K562 (cell line): ENCODE results near the gene STYX. TPM values are rescaled to one million over a fixed set of nuclear protein-coding genes. Genes with fewer than 3 reads are reported as not detected.
A peak's percentile ranks its signal among the peaks of the same experiment; 100 is the strongest.

Experiments
- C11orf30 ChIP-seq: fragments of 450-650 bp; IDR thresholded peaks from 2 replicates; pipeline ENCODE4 v1.6.1; 2016; ENCODE audit warnings: low read depth, mild to moderate bottlenecking
- E2F3 ChIP-seq: fragments of 250-450 bp; sonication (Bioruptor Pico); IDR thresholded peaks from 2 replicates; pipeline ENCODE4 v1.4.0; 2020; ENCODE audit warnings: mild to moderate bottlenecking
- ILF3 ChIP-seq: fragments of 450-650 bp; IDR thresholded peaks from 2 replicates; pipeline ENCODE4 v1.6.1; 2018; ENCODE audit warnings: antibody characterized with exemption, mild to moderate bottlenecking, moderate library complexity, borderline replicate concordance
- KDM5B ChIP-seq: fragments of 200-600 bp; sonication (generic); IDR thresholded peaks from 2 replicates; pipeline ENCODE4 v1.6.1; 2012; ENCODE audit warnings: low read depth, mild to moderate bottlenecking, moderate library complexity, low read length, control low read depth, inconsistent platforms; ENCODE audit not compliant: insufficient replicate concordance
- MTA2 ChIP-seq: fragments of 450-650 bp; IDR thresholded peaks from 2 replicates; pipeline ENCODE4 v1.6.1; 2016; ENCODE audit warnings: low read depth
- MYC ChIP-seq, 2 experiments: fragments of 250-450 bp in 1 of 2; sonication (Bioruptor Pico) in 1 of 2; IDR thresholded peaks; 2 replicates each; pipeline versions ENCODE4 v1.5.1 to v1.6.1; 2012 to 2021; ENCODE audit warnings: low read depth in 2 of 2, borderline replicate concordance in 1 of 2, improper control_type of control experiment in 1 of 2, low read length in 1 of 2, mild to moderate bottlenecking in 1 of 2, moderate library complexity in 1 of 2
- NUFIP1 ChIP-seq: fragments of 450-650 bp; IDR thresholded peaks from 2 replicates; pipeline ENCODE4 v1.6.1; 2018; ENCODE audit not compliant: partially characterized antibody
- POLR2H ChIP-seq: IDR thresholded peaks from 2 replicates; pipeline ENCODE4 v1.6.1; 2016; ENCODE audit warnings: missing genetic modification characterization, low read depth, mild to moderate bottlenecking, control low read depth, missing compliant biosample characterization, moderate library complexity
- SIN3A ChIP-seq, 2 experiments: fragments of 150-350 bp in 1 of 2; IDR thresholded peaks; 2 replicates each; pipeline ENCODE4 v1.6.1; 2011 to 2016; ENCODE audit warnings: borderline replicate concordance in 2 of 2, low read depth in 2 of 2, low read length in 2 of 2, mild to moderate bottlenecking in 2 of 2, moderate library complexity in 2 of 2; ENCODE audit not compliant: control insufficient read depth in 1 of 2
- ZNF124 ChIP-seq: sonication (generic); formaldehyde crosslinking; IDR thresholded peaks from 2 replicates; pipeline ENCODE4 v1.8.1; 2022; ENCODE audit warnings: missing genetic modification reagents
- ZNF589 ChIP-seq: fragments of 200-800 bp; sonication (Bioruptor generic); IDR thresholded peaks from 2 replicates; pipeline ENCODE4 v1.6.1; 2016; ENCODE audit warnings: low read depth, missing genetic modification characterization, missing compliant biosample characterization
- polyA plus RNA-seq, 8 experiments: library from polyadenylated mRNA; depleted of rRNA in 4 of 8; stranded (reverse) in 5 of 8; unstranded in 3 of 8; fragments of >200 nt; fragmentation: Nextera tagmentation in 2 of 8; fragmentation: Illumina TruSeq in 1 of 8; extraction: Ambion mirVana in 2 of 8; extraction: Trizol in 1 of 8; gene quantifications; 2 replicates each; pipeline versions ENCODE4 v1.2.1 to v1.2.3, GENCODE V29; 2011 to 2014; ENCODE audit warnings: inconsistent platforms in 1 of 8, missing spikeins in 1 of 8
- total RNA-seq, 7 experiments: library from RNA; depleted of rRNA in 6 of 7; stranded (reverse); fragments of >200 nt in 6 of 7; fragmentation: Illumina TruSeq in 2 of 7; extraction: Trizol in 2 of 7; gene quantifications; 2 replicates each; pipeline versions ENCODE4 v1.2.1 to v1.2.3, GENCODE V29; 2011 to 2021; ENCODE audit warnings: low replicate concordance in 1 of 7
- TF ChIP-seq, protein P1 (sequence below): fragments of 250-450 bp; sonication (Bioruptor Pico); IDR thresholded peaks from 2 replicates; pipeline ENCODE4 v1.4.0; 2020; ENCODE audit warnings: mild to moderate bottlenecking, moderate library complexity
- TF ChIP-seq, protein P2 (sequence below): fragments of 450-650 bp; IDR thresholded peaks from 2 replicates; pipeline ENCODE4 v1.6.1; 2016
- TF ChIP-seq, protein P3 (sequence below): fragments of 200-400 bp; formaldehyde crosslinking; IDR thresholded peaks from 2 replicates; pipeline ENCODE4 v1.6.1; 2017; ENCODE audit warnings: mild to moderate bottlenecking, low read depth, low read length, moderate library complexity
- TF ChIP-seq, protein P4 (sequence below): fragments of 450-650 bp; IDR thresholded peaks from 2 replicates; pipeline ENCODE4 v1.6.1; 2016; ENCODE audit warnings: missing biosample characterization, missing genetic modification characterization
- TF ChIP-seq, protein P5 (sequence below): fragments of 250-450 bp; sonication (Bioruptor Pico); IDR thresholded peaks from 2 replicates; pipeline ENCODE4 v1.5.1; 2021; ENCODE audit warnings: mild to moderate bottlenecking

The STYX gene
- total and polyA plus RNA-seq, 9 of the 15 experiments (the other 6 are each of a cell fraction or from before 2014, with no cell fraction given) = 5.0 to 15.4 (median 10.6) TPM

DNA sequence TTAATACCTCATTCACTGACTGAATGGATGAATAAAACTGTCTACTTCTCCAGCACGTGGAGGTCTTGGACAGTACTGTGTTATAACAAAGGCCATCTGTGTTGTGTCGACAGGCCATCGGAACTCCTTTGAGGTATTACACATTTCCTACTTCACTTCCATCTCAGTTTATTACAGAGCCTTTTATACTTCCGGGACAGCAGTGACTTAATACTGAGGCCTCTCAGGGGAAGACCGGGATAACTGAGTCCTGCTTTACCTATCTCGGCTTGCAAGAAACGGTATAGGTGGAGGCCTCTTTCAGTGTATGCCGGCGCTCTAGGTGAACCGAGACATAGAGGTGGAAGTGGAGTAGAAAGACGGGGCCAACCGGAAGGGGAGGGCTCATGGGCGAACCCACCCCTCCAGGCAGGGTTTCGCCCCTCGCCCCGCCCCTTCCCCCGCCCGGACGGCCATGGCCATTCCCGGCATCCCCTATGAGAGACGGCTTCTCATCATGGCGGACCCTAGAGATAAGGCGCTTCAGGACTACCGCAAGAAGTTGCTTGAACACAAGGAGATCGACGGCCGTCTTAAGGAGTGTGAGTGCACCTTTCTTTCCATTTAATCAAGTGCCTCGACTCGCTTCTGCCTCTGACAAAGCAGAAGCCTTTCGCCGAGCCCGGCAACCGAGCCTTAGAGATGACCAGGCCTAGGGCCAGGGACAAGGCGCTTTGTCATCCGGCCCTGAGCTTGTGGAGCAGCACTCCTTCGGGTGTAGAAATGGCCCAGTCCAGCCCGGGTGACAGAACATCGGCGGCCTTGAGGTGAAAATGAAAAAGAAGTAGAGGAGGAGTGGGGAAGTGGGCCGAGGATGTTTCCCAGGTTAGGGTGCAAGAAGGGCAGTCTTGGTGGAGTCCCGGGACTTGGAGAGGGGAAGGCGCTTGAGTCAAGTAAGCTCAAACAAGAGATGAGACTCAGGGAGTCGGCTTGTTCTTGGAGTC lies 23.0 kb upstream of the STYX start, which contains the start of gene PSMC6 (continued):
- TF ChIP-seq MYC (IDR thresholded peaks at IDR 0.05; ENCODE audit: low read depth, low read length) = peak; percentile 15; the same call in 1 of the 2 replicates
- no peak for TF ChIP-seq MYC (CRISPR knock-in tag; IDR thresholded peaks at IDR 0.05; ENCODE audit: borderline replicate concordance, low read depth)
- TF ChIP-seq, protein P1, sequence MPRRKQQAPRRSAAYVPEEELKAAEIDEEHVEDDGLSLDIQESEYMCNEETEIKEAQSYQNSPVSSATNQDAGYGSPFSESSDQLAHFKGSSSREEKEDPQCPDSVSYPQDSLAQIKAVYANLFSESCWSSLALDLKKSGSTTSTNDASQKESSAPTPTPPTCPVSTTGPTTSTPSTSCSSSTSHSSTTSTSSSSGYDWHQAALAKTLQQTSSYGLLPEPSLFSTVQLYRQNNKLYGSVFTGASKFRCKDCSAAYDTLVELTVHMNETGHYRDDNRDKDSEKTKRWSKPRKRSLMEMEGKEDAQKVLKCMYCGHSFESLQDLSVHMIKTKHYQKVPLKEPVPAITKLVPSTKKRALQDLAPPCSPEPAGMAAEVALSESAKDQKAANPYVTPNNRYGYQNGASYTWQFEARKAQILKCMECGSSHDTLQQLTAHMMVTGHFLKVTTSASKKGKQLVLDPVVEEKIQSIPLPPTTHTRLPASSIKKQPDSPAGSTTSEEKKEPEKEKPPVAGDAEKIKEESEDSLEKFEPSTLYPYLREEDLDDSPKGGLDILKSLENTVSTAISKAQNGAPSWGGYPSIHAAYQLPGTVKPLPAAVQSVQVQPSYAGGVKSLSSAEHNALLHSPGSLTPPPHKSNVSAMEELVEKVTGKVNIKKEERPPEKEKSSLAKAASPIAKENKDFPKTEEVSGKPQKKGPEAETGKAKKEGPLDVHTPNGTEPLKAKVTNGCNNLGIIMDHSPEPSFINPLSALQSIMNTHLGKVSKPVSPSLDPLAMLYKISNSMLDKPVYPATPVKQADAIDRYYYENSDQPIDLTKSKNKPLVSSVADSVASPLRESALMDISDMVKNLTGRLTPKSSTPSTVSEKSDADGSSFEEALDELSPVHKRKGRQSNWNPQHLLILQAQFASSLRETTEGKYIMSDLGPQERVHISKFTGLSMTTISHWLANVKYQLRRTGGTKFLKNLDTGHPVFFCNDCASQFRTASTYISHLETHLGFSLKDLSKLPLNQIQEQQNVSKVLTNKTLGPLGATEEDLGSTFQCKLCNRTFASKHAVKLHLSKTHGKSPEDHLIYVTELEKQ = no peak
- TF ChIP-seq ZNF124 (CRISPR knock-in tag) = no peak
- TF ChIP-seq MTA2 = no peak
- TF ChIP-seq, protein P2, sequence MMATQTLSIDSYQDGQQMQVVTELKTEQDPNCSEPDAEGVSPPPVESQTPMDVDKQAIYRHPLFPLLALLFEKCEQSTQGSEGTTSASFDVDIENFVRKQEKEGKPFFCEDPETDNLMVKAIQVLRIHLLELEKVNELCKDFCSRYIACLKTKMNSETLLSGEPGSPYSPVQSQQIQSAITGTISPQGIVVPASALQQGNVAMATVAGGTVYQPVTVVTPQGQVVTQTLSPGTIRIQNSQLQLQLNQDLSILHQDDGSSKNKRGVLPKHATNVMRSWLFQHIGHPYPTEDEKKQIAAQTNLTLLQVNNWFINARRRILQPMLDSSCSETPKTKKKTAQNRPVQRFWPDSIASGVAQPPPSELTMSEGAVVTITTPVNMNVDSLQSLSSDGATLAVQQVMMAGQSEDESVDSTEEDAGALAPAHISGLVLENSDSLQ = peak; percentile 50
- TF ChIP-seq C11orf30 = peak; percentile 63
- no peak for TF ChIP-seq E2F3
- no peak for TF ChIP-seq NUFIP1
- peak; percentile 13 to 56; a peak in 2 of 4 replicates for TF ChIP-seq SIN3A (IDR thresholded peaks at IDR 0.05; ENCODE audit: borderline replicate concordance in 2 of 2, control insufficient read depth in 1 of 2, low read depth in 2 of 2, low read length in 2 of 2)
- TF ChIP-seq, protein P3, sequence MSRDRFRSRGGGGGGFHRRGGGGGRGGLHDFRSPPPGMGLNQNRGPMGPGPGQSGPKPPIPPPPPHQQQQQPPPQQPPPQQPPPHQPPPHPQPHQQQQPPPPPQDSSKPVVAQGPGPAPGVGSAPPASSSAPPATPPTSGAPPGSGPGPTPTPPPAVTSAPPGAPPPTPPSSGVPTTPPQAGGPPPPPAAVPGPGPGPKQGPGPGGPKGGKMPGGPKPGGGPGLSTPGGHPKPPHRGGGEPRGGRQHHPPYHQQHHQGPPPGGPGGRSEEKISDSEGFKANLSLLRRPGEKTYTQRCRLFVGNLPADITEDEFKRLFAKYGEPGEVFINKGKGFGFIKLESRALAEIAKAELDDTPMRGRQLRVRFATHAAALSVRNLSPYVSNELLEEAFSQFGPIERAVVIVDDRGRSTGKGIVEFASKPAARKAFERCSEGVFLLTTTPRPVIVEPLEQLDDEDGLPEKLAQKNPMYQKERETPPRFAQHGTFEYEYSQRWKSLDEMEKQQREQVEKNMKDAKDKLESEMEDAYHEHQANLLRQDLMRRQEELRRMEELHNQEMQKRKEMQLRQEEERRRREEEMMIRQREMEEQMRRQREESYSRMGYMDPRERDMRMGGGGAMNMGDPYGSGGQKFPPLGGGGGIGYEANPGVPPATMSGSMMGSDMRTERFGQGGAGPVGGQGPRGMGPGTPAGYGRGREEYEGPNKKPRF = no peak
- TF ChIP-seq, protein P4, sequence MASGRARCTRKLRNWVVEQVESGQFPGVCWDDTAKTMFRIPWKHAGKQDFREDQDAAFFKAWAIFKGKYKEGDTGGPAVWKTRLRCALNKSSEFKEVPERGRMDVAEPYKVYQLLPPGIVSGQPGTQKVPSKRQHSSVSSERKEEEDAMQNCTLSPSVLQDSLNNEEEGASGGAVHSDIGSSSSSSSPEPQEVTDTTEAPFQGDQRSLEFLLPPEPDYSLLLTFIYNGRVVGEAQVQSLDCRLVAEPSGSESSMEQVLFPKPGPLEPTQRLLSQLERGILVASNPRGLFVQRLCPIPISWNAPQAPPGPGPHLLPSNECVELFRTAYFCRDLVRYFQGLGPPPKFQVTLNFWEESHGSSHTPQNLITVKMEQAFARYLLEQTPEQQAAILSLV (tag) = no peak
- peak; percentile 90 for TF ChIP-seq POLR2H
- TF ChIP-seq, protein P5, sequence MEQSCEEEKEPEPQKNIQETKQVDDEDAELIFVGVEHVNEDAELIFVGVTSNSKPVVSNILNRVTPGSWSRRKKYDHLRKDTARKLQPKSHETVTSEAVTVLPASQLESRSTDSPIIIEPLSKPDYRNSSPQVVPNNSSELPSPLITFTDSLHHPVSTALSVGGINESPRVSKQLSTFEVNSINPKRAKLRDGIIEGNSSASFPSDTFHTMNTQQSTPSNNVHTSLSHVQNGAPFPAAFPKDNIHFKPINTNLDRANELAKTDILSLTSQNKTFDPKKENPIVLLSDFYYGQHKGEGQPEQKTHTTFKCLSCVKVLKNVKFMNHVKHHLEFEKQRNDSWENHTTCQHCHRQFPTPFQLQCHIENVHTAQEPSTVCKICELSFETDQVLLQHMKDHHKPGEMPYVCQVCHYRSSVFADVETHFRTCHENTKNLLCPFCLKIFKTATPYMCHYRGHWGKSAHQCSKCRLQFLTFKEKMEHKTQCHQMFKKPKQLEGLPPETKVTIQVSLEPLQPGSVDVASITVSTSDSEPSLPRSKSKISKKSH (CRISPR knock-in tag) = no peak
- peak; percentile 73 for TF ChIP-seq KDM5B
- no peak for TF ChIP-seq ZNF589 (CRISPR knock-in tag)
- TF ChIP-seq ILF3 = no peak
